HG02588 (cell line): Measurements from ENCODE around the gene HDAC4.

Experiments
- ATAC-seq: cut with Tn5 transposase; IDR thresholded peaks from one replicate; pipeline ENCODE4 v1.9.1; 2021; ENCODE audit warnings: mild to moderate bottlenecking, moderate library complexity; ENCODE audit not compliant: unreplicated experiment

The HDAC4 gene

DNA sequence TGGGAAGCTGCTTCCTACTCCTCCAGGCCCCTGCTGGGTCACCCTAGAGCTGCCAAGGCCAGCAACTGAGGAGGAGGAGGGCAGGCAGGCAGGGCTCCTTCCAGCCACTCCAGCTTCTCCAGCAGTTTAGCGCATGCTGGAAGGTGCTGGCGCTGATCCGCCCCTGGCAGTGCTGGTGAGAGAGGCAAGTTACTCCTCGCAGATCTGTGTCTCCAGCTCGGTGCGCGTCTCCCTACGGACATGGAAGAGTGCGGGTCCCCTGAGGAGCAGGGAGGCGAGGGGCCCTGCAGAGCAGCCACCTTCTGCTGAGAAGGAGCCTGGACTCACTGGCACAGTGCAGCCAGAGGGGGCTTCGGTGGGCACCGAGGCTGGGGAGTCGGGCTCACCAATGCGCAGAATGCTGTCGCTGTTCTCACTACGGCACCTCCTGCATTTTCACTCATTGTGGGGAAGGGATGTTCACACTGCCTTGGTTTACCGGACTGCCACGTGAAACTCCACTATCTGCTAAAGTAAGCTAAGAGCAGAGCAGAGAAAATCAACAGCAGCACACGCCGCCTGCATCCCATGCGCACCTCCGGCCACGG, 206.0 kb downstream of the HDAC4 start:
- no peak for ATAC-seq

DNA sequence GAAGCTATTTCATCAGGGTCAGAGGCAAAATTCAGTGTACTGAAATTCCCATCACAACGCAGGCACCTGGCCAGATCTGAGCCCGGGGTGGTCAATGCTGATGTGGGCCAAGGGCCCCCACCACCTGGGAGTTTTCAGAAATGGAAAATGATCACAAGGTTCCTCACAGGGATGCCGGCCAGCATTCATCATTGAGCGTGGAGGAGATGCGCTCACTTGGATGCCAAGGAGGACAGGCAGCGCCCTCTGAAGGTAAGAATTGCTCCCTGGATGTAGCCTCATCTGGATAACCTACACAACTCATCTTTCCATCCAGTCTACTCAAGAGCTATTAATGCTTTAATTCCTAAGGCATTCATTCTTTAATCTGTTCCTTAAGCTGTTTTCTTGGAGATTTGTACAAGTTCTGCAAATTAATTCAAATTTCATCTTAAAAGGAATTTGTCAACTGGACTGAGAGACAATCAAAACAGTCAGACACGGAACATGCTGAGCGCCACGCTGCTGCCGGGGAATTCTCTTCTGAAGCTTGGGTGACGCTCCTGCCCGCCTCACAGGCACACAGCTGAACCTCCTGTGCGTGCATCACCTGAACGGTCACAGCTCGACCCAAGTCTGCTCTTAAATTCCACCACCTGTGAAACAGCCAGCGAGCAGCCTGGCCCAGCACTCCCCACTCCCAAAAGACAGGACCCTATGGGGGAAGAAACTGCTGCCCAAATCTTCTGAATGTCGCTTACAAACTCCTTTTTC, 206.7 kb downstream of the HDAC4 start:
- ATAC-seq = no peak

DNA sequence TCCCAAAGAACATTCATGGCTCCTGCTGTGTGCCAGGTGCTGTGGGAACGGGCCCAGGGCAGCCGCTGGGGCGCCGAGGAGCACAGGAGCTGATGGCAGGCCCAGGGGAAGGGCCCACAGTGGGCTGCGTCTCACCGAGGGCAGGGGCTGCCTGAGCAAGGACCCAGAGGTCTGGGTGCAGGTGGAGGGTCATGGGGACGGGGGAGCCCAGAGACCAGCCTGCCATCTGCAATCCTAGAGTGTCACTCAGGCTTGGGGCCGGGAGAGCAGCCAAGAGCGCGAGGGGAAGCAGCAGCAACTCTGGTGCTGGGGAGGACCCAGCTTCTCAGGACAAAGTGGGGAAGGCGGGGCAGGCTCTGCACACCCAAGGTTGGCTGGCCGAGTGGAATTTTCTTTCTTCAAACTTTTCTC, 207.4 kb downstream of the HDAC4 start:
- ATAC-seq = no peak

DNA sequence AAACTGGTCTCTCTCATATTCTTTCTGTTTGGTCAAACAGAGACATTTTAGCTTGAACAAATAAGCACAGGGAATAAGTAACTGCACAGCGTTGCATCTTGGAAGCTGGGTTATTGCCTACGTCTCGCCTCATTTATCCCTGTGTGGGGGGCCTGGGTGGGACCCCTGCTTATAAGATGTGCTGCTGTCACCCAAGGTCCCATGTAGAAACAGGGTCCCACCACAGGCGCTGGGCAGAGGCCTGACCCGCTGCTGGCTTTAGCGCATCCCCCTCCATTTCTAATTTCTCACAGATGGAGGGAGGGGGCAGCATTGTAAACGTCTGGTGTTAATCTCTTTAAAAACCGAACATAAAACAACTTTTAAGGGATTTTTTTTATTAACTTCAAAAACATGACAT, 207.8 kb downstream of the HDAC4 start:
- no peak for ATAC-seq

DNA sequence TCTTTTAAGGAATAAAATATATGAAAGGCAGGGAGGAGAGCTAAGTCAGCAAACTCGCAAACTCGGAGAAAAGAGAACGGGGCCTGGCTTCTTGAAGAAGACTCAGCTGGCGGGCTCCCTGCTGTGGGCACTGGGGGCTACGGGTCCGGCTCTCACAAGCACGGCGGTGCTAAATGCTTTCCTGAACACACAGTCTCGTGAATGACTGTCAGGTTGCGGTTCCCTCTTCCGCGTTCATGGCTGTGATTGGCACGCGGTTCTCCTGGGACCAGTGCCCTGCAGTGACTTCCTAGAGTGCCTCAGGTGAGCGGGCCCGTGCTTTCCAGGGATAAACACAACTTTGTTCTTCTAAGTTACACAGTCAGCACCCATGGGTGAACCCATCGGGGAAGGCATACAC, 208.4 kb downstream of the HDAC4 start:
- ATAC-seq = no peak

DNA sequence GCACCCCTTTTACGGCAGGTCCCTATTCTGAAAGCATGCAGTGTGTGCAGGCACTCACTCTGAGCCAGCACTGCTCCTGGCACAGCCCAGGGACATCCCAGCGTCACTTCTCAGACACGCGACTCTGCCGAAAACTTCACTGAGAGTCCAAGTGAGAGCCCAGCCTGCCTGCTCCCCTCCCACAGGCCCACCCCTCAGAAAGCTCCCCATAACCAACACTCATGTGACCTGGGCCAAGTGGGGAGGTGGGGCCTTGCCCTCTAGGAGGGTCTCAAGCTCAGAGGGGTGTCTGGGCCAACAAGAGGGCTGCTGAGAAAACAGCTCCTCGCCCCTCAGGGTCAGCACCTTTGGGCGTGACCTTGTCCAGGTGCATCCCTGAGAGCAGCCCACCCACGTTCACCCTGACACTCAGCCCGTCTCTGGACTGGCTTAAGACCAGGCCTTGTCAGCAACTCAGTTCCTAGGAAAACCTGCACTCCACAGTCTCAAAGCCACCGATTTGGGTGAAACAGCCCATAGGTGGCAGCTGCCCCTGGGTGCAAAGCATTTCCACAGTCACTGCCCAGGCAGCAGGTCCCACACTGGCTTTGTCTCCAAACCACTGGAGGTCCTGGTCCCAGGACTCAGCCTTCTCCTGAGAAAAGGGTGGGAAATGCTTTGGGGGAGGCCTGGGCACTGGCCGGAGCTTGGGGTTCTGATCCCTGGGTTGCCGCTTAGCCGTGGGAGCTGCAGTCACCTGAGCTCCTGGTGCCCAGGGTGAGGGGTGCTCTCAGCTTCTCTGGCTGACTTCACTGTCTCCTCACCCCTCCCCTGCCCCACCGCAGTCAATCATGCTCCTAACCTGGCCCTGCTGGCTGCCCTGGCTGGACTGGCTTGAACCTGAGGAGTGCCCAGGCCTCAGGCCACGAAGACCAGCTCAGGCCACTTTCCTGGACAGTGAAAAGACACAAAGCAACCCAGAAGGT, 209.6 kb downstream of the HDAC4 start:
- ATAC-seq = no peak

DNA sequence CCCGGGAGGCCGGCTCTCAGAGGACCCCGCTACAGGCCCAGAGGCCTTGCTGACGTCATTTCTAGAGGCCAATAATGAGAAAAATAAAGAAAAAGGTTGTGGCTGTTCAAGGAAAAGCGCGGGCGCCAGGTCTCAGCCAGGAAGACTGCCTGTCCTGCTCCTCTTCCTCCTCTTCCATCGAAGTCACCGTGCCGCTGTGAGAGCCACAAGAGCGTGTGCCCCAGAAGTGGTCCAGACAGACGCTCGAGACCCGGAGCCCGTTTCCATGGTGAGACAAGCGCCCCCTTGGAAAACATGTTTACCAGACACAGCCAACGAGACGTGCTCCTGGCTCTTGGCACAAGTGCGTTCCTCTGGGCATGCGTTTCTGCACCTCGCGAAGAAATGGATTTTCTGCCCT, 210.5 kb downstream of the HDAC4 start:
- no peak for ATAC-seq

DNA sequence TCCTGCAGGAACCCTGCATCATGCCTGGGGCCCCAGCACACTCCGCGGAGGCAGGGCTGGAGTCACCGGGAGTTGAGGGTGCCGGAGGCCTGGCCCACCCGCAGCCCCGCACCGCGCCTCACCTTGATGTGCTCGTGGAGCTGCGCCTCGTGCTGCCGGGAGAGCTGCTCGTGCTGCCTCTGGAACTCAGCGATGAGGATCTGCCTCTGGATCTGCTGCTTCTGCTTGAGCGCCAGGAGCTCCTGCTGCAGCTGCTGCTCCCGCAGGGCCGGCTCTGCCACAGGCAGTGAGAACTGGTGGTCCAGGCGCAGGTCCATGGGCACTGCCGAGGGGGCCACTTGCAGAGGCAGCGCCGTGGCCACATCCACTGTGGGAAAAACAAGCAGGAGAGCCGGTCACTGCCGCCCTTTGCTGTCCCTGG, 211.1 kb downstream of the HDAC4 start:
- no peak for ATAC-seq

DNA sequence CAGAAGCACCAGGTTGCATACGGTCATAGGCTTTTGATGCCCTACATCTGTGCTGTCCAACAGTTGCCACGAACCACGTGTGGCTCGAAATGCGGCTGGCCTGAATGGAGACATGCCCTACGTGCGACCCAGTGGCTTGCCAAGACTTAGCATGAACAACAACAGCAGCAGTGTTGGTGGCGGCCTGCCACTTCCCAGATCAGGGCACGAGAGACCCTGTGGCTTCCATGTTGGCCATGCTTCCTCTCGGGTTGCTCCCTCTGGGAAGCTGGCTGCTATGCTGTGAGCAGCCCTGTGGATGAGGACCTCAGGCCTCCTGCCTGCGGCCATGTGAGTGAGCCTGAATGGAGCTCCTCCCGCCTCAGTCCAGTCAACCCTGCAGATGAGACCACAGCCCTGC, 212.3 kb downstream of the HDAC4 start:
- ATAC-seq = no peak

DNA sequence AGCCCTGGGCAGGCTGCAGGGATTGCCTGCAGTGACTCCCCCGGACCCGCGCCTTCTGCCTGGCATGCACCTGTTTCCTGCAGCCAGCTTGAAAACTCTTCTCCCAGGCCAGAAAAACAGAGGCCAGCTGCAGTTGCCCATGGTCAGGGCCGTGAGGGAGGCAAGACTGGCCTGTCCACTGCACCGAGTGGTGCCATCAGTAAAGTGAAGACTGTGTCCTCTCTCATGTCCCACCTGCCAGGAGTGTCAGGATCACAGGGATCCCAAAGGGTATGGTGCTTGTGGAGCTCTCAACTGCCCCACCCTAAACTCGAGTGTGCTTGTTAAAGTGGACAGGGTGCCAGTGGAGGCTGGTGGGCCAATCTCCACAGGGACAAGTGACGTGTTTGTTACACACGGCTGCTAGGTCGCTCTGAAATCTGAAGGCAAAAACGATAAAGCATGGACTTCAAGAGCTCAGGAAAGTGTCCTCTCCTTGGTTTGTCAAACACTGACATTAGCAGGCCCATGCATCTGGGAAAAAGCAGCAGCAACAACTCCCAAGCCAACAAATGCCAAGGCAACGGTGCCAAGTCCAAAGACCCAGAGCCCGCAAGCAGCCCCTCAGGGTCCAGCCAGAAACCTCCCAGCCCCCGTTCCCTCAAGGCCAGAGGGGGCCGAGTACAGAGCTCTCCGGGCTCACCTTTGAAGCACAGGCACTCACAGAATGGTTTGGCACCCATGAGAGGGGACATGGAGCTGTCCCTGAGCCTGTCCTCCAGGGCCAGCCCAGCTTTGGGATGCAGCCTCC, 213.2 kb downstream of the HDAC4 start:
- ATAC-seq = no peak

DNA sequence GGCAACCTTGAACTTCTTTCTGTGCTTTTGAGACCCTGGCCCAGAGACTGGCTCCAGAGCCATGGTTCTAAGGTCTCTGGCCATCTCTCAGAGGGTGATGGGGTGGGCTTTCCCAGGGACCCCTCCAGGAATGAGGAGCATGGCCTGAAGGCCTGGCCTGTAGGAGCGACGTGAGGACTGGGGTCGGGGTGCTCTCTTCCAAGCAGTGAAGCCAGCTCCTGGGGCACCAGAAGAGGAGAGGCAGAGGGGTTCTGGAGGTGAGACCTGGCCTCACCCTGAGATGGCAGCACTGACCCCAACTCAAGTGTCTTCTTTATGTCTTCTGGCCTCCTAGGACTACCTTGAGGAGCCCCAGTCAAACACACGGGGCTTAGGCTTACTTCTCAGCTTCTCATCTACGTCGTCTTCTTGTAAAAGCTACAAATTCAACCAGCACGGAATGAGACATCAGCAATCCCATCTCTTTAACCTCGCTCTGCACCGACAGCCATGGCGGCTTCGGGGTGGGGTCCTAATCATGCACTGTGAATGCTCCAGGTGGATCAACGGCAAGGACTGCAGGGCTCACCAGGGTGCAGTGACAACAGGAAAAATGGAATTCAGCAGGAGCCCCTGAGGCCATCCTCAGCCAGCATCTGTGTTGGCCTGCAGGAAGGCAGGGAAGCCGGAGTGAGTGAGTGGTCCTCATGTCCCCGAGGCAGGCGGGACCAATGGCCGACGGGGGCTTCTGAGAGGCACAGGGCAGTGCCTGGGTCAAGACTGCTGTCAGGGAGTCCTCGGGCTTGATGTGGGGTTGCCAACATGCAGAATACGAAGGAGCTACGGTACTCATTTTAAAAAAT, 214.1 kb downstream of the HDAC4 start:
- no peak for ATAC-seq

DNA sequence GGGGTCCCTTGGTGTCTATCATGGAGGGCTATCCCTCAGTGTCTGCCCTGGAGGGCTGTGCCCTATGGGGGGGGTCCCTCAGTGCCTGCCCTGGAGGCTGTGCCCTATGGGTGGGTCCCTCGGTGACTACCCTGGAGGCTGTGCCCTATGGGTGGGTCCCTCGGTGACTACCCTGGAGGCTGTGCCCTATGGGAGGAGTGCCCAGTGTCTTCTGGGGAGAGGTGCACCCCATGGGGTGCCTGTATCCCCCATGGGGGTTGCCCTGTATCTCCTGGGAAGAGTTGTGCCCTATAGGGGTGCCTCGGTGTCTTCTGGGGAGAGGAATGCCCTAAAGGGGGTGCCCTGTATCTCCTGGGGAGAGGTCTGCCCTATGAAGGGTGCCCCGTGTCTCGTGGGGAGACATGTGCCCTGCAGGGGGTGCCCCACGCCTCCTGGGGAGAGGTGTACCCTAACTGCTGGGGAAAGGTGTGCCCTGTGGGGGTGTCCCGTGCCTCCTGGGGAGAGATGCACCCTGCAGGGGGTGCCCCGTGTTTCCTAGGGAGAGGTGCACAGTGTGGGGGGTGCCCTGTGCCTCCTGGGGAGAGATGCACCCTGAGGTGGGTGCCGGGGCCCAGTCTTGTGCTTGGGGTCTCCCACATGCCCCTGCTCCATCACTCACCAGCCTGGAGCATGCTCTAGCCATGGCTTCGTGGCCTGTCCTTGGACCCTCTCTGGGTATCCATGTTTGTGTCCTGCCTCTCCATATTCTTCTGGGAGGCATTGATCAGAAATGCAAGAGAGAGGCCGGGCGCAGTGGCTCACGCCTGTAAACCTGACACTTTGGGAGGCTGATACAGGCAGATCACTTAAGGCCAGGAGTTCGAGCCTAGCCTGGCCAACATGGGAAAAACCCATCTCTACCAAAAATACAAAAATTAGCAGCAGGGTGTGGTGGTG, 215.6 kb downstream of the HDAC4 start:
- ATAC-seq = no peak

DNA sequence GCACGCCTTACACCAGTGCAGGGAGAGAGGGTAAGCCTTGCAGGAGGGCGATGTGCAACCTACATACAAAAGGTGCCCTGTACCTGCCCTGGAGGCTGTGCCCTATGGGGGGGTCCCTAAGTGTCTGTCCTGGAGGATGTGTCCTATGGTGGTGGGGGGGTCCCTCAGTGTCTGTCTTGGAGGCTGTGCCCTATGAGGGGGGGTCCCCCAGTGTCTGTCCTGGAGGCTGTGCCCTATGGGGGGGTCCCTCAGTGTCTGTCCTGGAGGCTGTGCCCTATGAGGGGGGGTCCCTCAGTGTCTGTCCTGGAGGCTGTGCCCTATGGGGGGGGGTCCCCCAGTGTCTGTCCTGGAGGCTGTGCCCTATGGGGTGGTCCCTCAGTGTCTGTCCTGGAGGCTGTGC, 216.6 kb downstream of the HDAC4 start:
- no peak for ATAC-seq

DNA sequence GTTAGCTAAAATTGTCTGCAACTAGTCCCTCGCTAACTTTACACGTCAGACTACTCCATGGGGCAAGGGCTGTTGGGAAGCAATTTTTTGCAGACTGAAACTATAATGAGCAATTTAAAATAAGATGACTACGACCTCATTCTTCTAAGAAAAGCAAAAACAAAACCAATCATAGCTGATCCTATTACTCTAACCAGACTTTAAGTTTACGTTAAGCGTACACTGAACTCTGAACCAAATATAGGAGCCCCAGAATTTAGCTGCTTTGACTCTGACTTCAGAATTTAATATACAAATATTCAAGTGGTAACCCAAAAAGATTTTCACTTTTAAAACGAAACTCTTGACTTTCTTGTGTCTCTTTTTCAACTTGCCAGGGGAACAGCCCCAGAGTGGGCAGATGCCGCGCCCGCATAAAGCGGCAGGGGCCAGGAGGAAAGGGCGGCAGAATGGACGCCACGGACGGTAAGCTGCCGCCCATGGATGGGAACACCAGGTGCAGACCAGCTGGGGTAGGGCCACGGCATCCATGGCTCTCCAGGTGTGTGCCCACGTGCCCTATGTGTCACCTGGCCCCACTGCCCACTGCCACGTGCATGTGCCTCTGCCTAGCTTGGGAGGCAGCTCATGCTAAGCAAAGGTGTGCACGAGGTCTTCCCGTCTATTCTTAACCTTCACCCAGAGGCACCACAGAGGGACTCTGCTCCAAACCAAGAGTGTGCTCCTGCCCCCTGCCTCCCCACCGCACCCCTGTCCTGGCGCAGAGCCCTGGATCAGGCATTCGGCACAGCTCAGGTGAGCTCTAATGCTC, 217.6 kb downstream of the HDAC4 start:
- ATAC-seq = no peak

DNA sequence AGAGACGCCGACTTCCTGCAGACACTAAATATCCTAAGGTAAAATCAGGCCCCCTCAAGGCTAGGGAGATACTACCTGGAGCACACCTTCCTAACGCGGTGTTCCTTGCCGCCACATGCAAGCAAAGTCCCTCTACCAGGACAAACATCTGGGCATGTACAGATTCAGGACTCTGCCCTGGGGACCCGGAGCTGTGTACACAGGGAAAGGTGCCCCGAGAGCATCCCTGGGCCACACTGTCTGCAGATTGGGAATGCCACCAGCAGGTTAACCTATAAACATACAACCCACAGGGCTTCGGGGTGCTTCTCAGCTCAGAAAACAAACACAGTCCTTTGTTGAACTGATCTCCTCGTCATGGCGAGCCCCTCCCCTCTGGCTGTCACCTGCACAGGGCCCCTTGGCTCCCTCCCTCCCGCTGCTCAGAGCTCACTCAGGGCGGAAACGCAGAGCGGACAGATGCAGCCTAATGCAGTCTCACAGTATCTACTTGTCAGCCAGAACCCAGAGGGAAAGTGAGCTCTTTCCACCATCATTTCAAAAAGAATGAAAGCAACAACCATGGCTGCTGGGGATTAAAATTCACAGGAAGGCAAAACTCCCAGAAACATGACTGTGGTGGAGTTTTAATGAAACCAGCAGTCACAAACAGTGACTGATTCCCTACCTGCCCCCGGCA, 218.8 kb downstream of the HDAC4 start:
- ATAC-seq = no peak

DNA sequence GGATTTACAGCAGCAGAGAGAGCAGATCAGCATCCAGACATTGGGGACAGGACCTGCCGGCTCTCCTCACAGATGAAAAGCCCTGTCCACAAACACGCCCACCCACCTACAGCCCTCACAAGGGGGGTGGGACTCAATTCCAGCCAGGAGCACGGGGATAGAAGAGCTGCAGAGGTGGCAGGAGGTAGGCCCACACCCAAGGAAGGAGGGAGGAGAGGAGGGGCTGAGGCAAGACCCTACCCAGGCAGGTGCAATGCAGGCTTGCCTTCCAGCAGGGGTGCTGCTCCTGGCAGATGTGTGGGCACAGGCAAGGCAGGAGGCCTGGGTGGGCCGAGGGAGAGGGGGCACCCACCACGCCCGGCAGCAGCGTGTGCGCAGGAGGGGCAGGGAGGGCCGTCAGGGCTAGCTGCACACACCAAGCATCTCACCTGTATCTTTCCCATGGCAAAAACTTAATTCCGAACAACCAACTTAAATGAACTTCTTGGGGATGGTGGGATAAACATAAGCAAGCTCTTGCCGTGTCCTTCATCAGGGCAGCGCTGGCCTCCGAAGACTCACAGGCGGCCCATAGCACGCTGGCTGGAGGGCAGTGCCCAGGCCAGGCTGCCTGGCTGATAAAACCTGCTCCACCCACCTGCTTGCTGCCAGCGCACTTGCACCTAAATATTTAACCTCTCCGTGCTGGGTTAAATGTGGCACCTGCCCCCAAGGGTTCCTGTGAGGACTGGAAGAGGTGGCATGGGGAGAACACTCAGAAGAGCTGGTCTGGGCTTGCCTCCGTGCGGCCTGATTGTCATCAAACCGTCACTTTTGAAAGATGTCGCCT, 219.5 kb downstream of the HDAC4 start:
- no peak for ATAC-seq
